Measurements from ENCODE around the gene RELN. TPM values are rescaled to one million over a fixed set of nuclear protein-coding genes. Genes with fewer than 3 reads are reported as not detected.

RELN gene
- total RNA-seq, 1 donor from 2014 or later, result not detected

- Mint-ChIP-seq H3K9me3 (ENCODE audit: low read depth) (no peaks in the 10 kb centered on the region), H3K4me3 (ENCODE audit: unreplicated experiment) (no peak overlapping the region), H3K27me3 (ENCODE audit: low read depth) (peaks cover 9% of the 10 kb centered on the region), H3K27ac (ENCODE audit: unreplicated experiment) (no peak overlapping the region), H3K4me1 (ENCODE audit: low read depth) (no peaks in the 10 kb centered on the region), H3K36me3 (ENCODE audit: low read depth) (no peaks in the 10 kb centered on the region)
- no peak for DNase-seq (ENCODE audit: low spot score)
- TF ChIP-seq CTCF (IDR thresholded peaks at IDR 0.05), result no peak
Measured at GRCh38 chr7:103877565-103877964, 111.9 kb downstream of the RELN start.

- no peaks in the 10 kb centered on the region for H3K9me3 Mint-ChIP-seq (ENCODE audit: low read depth)
- no peaks in the 10 kb centered on the region for H3K36me3 Mint-ChIP-seq (ENCODE audit: low read depth)
- H3K4me1 Mint-ChIP-seq (ENCODE audit: low read depth), result no peaks in the 10 kb centered on the region
- peaks cover 2% of the 10 kb centered on the region for H3K27me3 Mint-ChIP-seq (ENCODE audit: low read depth)
- TF ChIP-seq CTCF (IDR thresholded peaks at IDR 0.05), result no peak
- H3K4me3 Mint-ChIP-seq (ENCODE audit: unreplicated experiment), result no peak overlapping the region
- DNase-seq (ENCODE audit: low spot score), result no peak
- H3K27ac Mint-ChIP-seq (ENCODE audit: unreplicated experiment), result no peak overlapping the region
Measured at GRCh38 chr7:103875718-103876117, 113.7 kb downstream of the RELN start.

- Mint-ChIP-seq H3K27ac (ENCODE audit: unreplicated experiment) (no peak overlapping the region), H3K4me3 (ENCODE audit: unreplicated experiment) (no peak overlapping the region), H3K9me3 (ENCODE audit: low read depth) (no peaks in the 10 kb centered on the region), H3K36me3 (ENCODE audit: low read depth) (no peaks in the 10 kb centered on the region), H3K4me1 (ENCODE audit: low read depth) (no peaks in the 10 kb centered on the region), H3K27me3 (ENCODE audit: low read depth) (peaks cover 9% of the 10 kb centered on the region)
- TF ChIP-seq CTCF (IDR thresholded peaks at IDR 0.05), result no peak
- no peak for DNase-seq (ENCODE audit: low spot score)
Measured at GRCh38 chr7:103871473-103871872, 118.0 kb downstream of the RELN start.

GRCh38 chr7:103870664-103871063 is 118.8 kb downstream of the RELN start:
- Mint-ChIP-seq H3K4me1 (ENCODE audit: low read depth) (no peaks in the 10 kb centered on the region), H3K27ac (ENCODE audit: unreplicated experiment) (no peak overlapping the region), H3K27me3 (ENCODE audit: low read depth) (peaks cover 9% of the 10 kb centered on the region), H3K36me3 (ENCODE audit: low read depth) (no peaks in the 10 kb centered on the region), H3K4me3 (ENCODE audit: unreplicated experiment) (no peak overlapping the region), H3K9me3 (ENCODE audit: low read depth) (no peaks in the 10 kb centered on the region)
- DNase-seq (ENCODE audit: low spot score), result no peak
- no peak for TF ChIP-seq CTCF (IDR thresholded peaks at IDR 0.05)

- H3K9me3 Mint-ChIP-seq (ENCODE audit: low read depth), result no peaks in the 10 kb centered on the region
- no peak for TF ChIP-seq CTCF (IDR thresholded peaks at IDR 0.05)
- no peaks in the 10 kb centered on the region for H3K4me1 Mint-ChIP-seq (ENCODE audit: low read depth)
- H3K4me3 Mint-ChIP-seq (ENCODE audit: unreplicated experiment), result no peak overlapping the region
- H3K36me3 Mint-ChIP-seq (ENCODE audit: low read depth), result no peaks in the 10 kb centered on the region
- peaks cover 17% of the 10 kb centered on the region for H3K27me3 Mint-ChIP-seq (ENCODE audit: low read depth)
- no peak for DNase-seq (ENCODE audit: low spot score)
- H3K27ac Mint-ChIP-seq (ENCODE audit: unreplicated experiment), result no peak overlapping the region
Measured at GRCh38 chr7:103867874-103868273, 121.6 kb downstream of the RELN start.

Measured in chondrocyte (in vitro differentiated cells).